ENCODE results near the gene RP2.

Gene RP2

DNA sequence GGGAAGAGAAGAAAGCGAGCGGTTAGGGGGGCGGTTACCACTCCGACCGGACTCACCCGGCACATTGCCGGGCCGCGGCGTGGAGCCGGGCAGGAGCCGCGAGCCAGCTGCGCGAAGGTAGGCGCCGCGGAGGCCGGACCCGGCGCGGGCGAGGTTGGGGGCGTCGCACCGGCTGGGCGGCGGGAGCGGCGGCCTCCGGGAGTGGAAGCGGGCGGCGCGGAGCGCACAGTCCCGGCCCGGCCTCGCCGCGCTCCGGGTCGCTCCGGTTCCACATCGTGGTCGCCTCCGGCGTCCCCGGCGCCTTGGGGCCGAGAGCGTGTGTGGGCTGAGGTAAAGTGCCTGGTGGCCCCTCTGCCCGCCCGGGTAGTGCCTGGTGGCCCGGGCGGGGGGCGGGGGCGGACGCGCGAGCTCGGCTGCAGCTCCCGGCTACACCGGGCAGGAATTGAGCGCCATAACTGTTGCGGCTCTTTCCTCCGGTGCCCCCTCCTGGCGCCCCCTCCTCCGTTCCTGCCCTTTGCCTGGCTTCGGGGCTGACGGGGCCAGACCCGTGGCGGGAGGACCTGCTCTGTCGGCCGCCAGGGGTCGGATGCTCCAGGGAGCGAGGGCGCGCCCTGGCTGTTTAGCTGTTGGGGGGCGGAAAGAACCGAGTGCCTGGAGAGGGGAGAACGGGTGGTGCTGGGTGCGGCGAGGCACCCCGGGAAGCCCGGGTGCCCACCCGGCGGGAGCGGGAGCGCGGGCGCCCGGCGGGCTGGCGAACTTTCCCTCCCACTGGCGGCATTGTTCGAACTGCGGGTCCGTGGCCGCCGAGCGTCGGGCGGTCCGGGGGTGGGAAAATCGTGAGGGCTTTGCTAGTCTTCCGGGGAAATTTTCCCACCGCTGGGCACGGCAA is 76.0 kb downstream of the RP2 start:
- peak in 36 of 42 donors; percentile 11 to 70 (median 39) for DNase-seq
- intact Hi-C loops (cut with DNase I): no loop called here

DNA sequence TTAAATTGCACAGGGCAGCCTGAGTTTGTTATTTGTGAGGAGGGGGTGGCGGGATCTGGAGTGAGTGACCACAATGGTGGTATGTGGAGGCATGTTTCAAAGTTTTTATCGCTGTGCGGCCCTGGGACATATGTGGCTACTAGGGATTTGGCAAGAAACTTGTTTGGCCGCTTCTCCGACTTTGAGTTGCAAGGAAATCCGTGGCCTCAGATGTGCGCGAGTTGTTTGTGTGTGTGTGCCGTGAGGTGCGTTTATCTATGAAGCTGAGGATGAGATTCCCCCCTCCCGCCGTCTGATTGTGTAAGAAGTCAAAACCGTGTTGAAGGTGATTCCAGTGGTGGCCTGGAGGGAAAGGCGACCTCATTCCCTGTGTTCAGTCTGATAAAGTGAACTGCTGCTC is 76.8 kb downstream of the RP2 start:
- intact Hi-C loops (cut with DNase I): no loop called here
- peak in 2 of 42 donors; percentile 1 to 8 for DNase-seq

DNA sequence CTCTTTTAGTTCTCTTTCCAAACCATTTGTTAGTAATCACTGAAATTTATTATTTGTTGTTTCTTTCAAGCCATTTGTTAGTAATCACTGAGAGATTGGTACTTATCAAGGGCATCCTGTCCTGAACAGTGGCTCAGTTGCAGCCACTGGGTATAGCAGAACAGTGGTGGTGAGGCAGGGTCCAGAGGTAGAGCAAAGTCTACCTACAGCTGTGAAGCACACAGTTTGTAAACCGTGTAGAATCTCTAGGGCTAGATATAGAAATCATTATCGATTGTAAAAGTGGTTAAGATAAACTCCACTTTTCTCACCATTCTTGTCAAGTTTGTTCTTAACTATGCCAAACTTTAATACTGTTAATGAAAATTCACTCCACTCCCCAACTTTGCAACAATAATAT is 79.4 kb downstream of the RP2 start:
- intact Hi-C loops (cut with DNase I): no loop called here

DNA sequence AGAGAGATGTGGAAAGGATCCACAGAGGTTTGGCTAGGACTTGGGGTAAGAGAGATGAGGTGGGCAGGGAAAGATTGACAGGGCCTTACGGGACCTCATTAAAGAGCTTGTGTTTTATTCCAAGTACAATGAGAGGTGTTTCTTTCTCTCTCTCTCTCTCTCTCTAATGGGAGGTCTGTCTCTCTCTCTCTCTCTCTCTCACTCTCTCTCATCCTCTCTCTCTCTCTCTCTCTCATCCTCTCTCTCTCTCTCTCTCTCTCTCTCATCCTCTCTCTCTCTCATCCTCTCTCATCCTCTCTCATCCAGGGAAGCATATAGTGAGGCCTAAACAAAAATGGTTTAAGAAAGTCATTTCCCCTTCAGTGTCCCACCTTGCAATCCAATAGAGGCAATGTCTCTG is 80.8 kb downstream of the RP2 start:
- DNase-seq: no peak
- intact Hi-C loops (cut with DNase I): no loop called here

More for the DNA sequence above, 79.4 kb downstream of the RP2 start:
- no peak for DNase-seq

DNA sequence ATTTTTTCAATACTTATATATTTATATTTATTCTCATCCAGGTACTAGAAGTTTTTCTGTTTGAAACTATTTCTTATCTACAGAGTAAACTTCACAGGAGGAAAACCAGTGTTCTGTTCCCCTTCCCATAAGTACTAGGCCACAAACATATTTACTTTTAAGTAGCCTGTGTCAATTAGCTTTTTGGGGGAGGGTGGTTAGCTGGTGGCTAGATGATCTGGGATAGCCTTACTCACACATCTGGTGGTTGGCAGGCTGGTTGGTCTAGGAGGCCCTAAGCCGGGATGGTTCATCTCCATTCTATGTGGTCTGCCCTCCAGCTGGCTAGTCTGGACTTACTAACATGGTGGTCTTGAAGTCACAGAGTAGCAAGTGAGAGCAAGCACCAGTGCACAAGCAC is 81.6 kb downstream of the RP2 start:
- intact Hi-C loops (cut with DNase I): no loop called here
- no peak for DNase-seq

DNA sequence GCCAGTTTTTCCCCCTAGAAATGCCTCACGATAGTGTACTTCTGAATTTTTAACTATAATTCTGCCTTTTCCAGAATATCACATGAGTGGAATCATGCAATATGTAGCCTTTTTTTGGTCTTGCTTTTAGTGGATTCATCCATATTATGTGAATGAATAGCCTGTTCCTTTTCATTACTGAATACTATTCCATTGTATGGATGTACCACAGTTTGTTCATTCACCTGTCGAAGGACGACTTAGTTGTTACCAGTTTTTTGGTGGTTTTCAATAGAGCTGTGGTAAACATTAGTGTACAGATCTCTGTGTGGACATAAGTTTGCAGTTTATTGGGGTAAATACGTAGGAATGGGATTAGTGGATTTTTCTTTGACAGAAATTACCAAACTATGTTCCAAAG is 83.4 kb downstream of the RP2 start:
- intact Hi-C loops (cut with DNase I): no loop called here

DNA sequence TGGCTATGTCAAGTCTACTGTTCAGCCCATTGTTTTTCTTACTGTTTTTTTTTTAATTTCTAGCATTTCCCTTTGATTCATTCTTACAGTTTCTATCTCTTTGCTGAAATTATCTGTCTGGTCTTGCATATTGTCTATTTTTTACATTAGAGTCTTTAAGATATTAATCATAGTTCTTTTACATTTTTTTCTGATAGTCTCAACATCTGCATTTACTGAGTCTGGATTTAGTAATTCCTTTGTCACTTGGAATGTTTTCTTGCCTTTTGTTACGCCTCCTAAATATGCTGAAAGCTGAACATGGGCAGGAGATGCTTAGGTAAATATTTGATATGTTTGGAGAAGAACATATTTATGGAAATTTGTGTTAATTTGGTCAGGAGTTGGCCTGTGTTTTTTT is 85.8 kb downstream of the RP2 start:
- intact Hi-C loops (cut with DNase I): no loop called here
- no peak for DNase-seq

More for the DNA sequence above, 83.4 kb downstream of the RP2 start:
- DNase-seq: no peak

DNA sequence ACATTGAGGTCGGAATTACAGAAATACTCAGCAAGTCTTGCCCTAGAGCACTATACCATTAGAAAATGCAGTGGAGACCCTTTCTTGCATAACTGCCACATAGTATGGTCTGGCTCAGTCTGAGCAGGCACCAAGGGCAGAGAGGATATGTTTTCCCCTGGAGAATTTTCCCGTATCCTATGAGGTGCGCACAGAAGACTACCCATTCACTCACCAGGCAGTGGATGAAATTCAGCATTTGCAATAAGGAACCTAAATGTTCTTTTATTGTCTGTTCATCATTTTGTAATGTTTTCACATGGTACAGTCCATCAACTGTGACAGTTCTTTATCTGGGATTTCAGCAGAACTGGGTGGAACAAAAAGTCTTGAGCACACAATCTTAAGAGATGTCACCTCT is 90.9 kb downstream of the RP2 start:
- DNase-seq: no peak
- intact Hi-C loops (cut with DNase I): no loop called here

DNA sequence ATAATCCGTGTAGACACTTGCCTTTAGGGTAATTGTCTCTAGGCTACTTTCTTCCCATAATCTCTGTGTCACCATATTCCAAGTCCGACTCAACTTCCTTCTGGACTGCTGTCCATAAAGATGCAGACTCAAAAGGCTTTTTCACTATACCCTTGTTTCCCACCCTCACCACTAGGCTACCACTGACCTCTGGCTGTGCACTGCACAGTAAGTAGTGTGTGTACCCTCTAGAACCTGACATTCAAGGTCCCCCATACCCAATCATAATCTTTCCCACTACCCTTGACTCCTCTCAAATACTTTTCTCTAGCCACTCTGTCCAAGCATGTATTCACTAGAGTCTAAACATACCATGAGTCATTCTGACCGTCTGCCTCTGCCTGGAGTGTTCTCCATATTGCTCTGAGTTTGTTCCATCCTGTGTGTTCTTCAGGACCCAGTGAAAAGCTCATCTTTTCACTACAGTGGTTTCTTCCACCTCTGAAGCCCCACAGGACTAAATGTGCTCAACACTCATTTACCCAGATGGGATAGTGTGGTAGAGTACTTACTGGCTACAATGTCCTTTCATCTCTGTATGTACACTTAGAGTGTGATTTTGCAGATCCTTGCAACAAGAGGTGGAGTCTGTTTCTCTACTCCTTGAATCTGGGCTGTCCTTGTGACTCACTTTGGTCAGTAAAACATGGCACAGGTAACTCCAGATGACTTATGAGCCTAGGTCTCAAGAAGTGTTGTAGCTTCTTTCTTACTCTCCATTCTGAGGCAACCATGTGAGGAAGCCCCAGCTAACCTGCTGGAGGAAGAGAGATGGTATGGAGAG is 92.8 kb downstream of the RP2 start:
- intact Hi-C loops (cut with DNase I): no loop called here
- DNase-seq: no peak

All from head of caudate nucleus (tissue), 42 donors.